ENCODE results near the gene AGO3.

AGO3 gene

DNA sequence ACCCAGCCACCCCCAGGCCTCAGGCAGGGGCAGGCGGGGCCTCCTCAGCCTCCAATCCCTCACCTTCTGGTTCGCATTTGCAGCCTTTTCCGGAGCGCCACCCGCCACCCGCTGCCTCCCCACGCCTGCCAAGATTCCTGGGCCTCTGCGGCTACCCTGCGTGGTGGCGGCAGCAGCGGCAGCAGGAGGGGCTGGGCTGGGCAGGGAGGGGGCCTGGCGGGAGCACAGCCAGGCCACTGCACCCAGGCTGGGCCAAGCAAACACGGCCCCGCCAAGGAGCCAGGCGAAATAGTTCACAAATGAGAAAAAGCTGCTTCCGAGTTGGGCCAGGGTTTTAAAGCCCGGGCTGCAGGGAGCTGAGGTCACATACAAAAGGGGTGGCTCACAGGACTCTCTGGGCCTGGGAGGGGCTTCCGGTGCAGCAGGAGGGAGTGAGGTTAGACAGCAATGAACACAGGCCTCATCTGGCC, 184.3 kb downstream of the AGO3 start:
- no peak for TF ChIP-seq ZNF274 (IDR thresholded peaks at IDR 0.05; ENCODE audit: low read depth, low read length)
- no peak overlapping the region for H3K4me3 ChIP-seq (ENCODE audit: low read length)

GRCh38 chr1:36115931-36116330, 185.0 kb downstream of the AGO3 start:
- H3K4me3 ChIP-seq (ENCODE audit: low read length) = no peak overlapping the region
- no peak for TF ChIP-seq ZNF274 (IDR thresholded peaks at IDR 0.05; ENCODE audit: low read depth, low read length)

- H3K4me3 ChIP-seq (ENCODE audit: low read length) = no peak overlapping the region
- no peak for TF ChIP-seq ZNF274 (IDR thresholded peaks at IDR 0.05; ENCODE audit: low read depth, low read length)
Observed at GRCh38 chr1:36116901-36117300, 186.0 kb downstream of the AGO3 start.

GRCh38 chr1:36118447-36119204, 187.7 kb downstream of the AGO3 start:
- TF ChIP-seq ZNF274 (IDR thresholded peaks at IDR 0.05; ENCODE audit: low read depth, low read length) = no peak
- no peak overlapping the region for H3K4me3 ChIP-seq (ENCODE audit: low read length)

- no peak overlapping the region for H3K4me3 ChIP-seq (ENCODE audit: low read length)
- no peak for TF ChIP-seq ZNF274 (IDR thresholded peaks at IDR 0.05; ENCODE audit: low read depth, low read length)
Observed at GRCh38 chr1:36119456-36119855, 188.6 kb downstream of the AGO3 start.

All from GM08714 (cell line).